GM18505 (cell line): ENCODE measurements around the gene SIK3.

Experiments used
- ATAC-seq: cut with Tn5 transposase; IDR thresholded peaks from one replicate; pipeline ENCODE4 v1.9.1; 2021; ENCODE audit not compliant: unreplicated experiment
- POLR2A ChIP-seq: IDR thresholded peaks from 4 replicates; pipeline ENCODE4 v1.6.1; 2011; ENCODE audit warnings: borderline replicate concordance; ENCODE audit not compliant: insufficient read depth, insufficient read length; ENCODE audit errors: extremely low read depth

The SIK3 gene

GRCh38 chr11:117080370-117080769, 17.9 kb downstream of the SIK3 start:
- no peak for TF ChIP-seq POLR2A
- ATAC-seq, result no peak

GRCh38 chr11:117076941-117077691, 21.1 kb downstream of the SIK3 start:
- TF ChIP-seq POLR2A, result no peak
- ATAC-seq, result no peak

GRCh38 chr11:117075186-117075585, 23.0 kb downstream of the SIK3 start:
- TF ChIP-seq POLR2A, result no peak
- no peak for ATAC-seq

GRCh38 chr11:117074119-117074518, 24.1 kb downstream of the SIK3 start:
- TF ChIP-seq POLR2A, result no peak
- no peak for ATAC-seq

GRCh38 chr11:117073539-117073938, 24.7 kb downstream of the SIK3 start:
- ATAC-seq, result no peak
- no peak for TF ChIP-seq POLR2A

GRCh38 chr11:117072517-117073461, 25.4 kb downstream of the SIK3 start:
- no peak for TF ChIP-seq POLR2A
- ATAC-seq, result no peak

GRCh38 chr11:117071344-117071787, 26.9 kb downstream of the SIK3 start:
- TF ChIP-seq POLR2A, result no peak
- no peak for ATAC-seq

- no peak for ATAC-seq
- TF ChIP-seq POLR2A, result no peak
Observed at GRCh38 chr11:117070016-117070415, 28.2 kb downstream of the SIK3 start.

- no peak for ATAC-seq
- no peak for TF ChIP-seq POLR2A
Observed at GRCh38 chr11:117068303-117068860, 29.8 kb downstream of the SIK3 start.

GRCh38 chr11:117066959-117067358, 31.3 kb downstream of the SIK3 start:
- TF ChIP-seq POLR2A, result no peak
- no peak for ATAC-seq

GRCh38 chr11:117064275-117064674, 34.0 kb downstream of the SIK3 start:
- no peak for ATAC-seq
- no peak for TF ChIP-seq POLR2A

- TF ChIP-seq POLR2A, result no peak
- no peak for ATAC-seq
Observed at GRCh38 chr11:117062498-117062897, 35.7 kb downstream of the SIK3 start.

- no peak for TF ChIP-seq POLR2A
- no peak for ATAC-seq
Observed at GRCh38 chr11:117061256-117061655, 37.0 kb downstream of the SIK3 start.
